ENCODE data around the gene P4HB.

P4HB gene

DNA sequence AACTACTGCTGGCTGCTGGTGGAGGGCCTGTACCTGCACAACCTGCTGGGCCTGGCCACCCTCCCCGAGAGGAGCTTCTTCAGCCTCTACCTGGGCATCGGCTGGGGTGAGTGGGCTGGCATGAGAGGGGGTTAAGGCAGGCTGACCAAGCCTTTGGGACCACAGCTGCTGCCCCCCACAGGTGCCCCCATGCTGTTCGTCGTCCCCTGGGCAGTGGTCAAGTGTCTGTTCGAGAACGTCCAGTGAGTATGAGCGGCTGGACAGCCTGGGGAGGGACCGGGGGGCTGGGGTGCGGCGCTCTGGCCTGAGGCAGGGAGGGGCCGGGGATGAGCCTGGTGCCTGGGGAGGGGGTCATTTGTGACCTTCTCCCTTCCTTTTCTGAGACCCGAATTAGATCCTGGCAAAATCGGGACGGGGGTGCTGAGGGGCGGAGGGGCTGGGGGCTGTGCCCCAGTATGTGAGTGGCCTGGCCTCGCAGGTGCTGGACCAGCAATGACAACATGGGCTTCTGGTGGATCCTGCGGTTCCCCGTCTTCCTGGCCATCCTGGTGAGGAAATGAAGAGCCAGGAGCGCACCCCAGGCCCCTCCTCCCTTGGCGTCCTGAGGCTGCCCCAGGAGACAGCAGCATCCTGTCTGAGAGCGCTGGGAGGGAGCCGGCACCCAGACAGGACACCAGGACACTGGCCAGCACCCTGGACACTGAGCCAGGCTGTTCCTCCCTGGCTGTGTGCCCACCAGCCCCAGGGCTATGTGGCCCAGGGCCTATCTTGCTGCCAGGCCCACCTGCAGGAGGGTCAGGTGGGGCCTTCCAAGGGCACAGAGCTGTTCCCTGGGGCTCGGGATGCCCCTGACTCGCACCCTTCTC is 48.4 kb downstream of the P4HB start:
- no peak for DNase-seq (ENCODE audit: low read depth in 2 of 2)

DNA sequence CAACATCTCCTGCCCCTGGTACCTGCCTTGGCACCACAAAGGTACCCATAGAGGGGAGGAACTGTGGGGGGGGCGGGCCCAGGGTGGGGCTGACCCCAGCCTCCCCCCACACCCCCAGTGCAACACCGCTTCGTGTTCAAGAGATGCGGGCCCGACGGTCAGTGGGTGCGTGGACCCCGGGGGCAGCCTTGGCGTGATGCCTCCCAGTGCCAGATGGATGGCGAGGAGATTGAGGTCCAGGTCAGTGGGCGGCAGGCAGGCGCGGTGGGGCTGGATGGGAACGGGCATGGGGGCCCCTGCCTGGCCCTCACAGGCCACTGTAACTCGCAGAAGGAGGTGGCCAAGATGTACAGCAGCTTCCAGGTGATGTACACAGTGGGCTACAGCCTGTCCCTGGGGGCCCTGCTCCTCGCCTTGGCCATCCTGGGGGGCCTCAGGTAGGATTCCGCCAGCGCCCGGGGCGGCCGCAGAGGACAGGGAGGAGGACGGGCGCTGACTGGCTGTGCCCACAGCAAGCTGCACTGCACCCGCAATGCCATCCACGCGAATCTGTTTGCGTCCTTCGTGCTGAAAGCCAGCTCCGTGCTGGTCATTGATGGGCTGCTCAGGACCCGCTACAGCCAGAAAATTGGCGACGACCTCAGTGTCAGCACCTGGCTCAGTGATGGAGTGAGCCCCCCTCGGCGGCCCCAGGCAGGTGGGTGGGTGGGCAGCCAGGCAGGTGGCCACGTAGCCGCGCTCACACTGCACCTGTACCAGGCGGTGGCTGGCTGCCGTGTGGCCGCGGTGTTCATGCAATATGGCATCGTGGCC is 49.2 kb downstream of the P4HB start:
- no peak for DNase-seq (ENCODE audit: low read depth in 2 of 2)

DNA sequence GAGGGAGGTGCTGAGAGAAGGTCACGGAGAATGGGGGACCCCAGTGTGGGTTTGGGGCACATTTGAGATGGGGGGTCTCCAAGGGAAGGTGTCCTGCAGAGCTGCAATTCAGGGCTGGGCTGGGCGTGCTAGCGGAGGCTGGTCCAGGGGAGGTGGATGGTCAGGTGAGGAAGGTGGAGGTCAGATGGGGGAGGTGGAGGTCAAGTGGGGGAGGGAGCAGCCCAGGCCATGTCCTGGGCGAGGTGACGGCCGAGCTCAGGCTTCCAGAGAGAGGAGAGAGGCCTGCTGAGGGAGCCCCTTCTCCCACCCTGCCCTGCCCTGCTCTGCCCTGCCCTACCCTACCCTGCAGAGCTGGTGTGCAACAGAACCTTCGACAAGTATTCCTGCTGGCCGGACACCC is 49.9 kb downstream of the P4HB start:
- DNase-seq (ENCODE audit: low read depth in 2 of 2), result no peak

DNA sequence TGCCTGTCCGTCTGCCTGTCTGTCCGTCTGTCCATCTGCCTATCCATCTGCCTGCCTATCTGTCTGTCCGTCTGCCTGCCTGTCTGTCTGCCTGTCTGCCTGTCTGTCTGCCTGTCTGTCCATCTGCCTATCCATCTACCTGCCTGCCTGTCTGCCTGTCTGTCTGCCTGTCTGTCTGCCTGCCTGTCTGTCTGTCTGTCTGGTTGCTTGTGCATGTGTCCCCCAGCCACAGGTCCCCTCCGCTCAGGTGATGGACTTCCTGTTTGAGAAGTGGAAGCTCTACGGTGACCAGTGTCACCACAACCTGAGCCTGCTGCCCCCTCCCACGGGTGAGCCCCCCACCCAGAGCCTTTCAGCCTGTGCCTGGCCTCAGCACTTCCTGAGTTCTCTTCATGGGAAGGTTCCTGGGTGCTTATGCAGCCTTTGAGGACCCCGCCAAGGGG is 50.8 kb downstream of the P4HB start:
- no peak for DNase-seq (ENCODE audit: low read depth in 2 of 2)

DNA sequence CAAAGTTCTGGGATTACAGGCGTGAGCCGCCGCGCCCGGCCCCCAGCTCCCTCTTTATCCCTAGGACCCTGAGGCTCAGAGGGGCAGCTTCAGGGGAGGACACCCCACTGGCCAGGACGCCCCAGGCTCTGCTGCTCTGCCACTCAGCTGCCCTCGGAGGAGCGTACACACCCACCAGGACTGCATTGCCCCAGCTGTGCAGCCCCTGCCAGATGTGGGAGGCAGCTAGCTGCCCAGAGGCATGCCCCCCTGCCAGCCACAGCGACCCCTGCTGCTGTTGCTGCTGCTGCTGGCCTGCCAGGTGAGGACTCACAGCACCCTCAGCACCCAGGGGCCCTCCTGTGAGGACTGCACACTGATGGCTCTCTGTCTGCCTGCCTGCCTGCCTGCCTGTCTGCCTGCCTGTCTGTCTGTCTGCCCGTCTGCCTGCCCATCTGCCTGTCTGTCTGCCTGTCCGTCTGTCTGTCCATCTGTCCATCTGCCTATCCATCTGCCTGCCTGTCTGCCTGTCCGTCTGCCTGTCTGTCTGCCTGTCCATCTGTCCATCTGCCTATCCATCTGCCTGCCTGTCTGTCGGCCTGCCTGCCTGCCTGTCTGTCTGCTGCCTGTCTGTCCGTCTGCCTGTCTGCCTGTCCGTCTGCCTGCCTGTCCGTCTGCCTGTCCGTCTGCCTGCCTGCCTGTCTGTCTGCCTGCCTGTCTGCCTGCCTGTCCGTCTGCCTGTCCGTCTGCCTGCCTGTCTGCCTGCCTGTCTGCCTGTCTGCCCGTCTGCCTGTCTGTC is 51.4 kb downstream of the P4HB start:
- no peak for DNase-seq (ENCODE audit: low read depth in 2 of 2)

DNA sequence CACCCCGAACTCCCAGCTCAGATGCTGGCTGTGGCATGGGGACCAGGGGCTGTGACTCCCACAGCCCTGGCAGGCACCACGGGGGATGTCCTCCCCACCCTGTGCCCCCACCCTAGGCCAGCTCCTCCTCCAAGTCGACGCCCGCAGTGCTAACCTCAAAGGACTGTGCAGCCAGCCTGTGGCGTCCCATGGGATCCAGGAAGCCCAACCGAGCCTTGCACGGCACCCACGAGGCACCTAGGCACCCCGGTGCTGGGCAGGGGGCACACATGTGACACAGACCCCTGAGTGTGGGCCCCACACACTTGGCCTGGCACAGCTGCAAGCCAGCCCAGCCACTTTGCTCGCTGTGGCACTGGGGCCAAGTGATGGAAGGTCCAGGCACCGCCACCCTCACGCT is 52.5 kb downstream of the P4HB start:
- no peak for DNase-seq (ENCODE audit: low read depth in 2 of 2)

DNA sequence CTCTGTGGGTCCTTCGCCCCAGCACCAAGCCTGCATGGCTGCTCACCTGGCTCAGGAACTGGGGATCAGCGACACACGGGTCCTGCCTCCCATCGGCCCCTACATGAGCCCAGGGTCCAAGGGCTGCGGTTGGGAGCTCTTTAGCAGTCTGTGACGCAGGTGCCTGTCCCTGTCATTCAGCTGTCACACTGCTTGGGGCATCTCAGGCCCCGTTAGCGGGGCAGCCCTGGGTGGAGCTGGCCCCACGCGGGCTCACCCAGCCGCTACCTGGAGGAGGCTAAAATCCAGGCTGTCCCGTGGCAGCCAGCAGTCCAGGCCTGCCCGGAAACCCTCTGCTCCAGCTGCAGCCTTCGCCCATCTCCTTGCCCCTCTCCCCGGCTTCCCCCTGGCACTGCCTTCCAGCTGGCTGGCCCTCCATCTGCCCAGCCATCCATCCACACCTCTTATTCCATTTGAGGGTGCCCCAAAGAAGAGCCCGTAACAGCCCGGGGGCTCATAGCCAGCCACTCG is 53.1 kb downstream of the P4HB start:
- DNase-seq (ENCODE audit: low read depth in 2 of 2), result no peak

DNA sequence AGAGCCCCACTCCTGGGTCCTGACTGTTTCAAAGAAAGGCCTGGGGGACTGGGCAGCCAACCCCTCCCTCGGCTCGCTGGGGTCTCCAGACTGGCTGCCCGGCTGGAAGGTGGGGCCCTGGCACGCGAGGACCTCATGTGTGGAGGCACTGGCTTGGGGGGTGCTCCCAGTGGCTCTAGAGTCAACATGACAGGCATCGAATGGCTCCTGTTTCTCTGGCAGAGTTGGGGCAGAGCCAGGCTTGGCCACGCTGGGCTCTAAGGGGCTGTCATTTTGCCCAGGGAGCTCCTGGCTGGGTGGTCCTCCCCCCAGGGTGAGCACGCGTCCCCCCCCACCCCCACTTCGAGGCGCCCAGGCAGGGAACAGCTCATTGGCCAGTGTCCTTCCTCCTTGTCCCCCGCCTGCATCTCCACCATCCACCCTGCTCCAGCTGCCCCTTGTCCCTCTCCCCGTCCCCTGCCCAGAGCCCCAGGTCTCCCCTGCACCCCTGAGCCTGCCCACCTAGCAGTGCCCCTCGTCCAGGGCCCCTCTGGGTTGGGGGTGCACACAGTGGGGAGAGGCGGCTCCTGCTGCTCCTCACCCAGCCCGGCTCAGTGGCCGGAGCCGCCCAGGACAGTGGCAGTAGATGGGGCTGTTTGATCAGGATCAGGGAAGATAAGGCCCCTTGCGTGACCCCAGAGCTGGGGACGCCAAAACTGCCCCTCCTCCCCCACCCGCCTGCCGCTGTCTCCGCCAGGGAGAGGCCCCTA is 53.7 kb downstream of the P4HB start:
- no peak for DNase-seq (ENCODE audit: low read depth in 2 of 2)

DNA sequence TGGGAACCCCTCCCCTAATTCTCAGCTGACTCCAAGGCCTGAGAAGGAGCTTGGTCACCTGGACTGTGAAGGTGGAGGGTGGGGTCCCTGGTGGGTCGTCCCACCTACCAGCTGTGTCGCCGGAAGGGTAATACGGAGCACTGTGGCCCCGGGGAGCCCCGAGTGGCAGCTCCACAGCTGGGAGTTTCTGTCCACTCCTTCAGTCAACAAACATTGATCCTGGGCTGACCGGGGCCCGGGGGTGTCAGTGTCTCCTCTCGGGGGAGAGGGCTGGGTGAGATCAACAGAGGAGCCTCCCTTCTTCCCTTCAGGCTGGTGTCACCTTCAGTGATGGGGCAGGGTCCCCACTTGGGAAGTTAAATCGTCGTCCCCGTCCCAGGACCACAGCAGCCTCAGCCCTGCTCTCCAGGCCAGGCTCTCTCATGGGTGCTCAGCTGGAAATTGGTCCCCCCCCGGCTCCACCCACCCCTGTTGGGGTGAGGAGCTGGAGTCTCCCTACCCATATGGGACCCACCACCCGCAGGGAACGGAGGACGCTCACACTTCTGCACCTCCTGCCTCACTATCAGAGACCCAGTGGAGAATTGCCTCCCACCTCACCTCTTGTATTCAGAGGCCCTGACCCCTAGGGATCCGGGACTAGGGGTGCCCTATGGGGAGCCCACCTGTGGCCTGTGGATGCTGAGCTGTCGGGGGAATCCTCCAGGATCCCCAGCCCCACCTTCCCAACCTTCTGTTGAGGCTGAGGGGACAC is 54.5 kb downstream of the P4HB start:
- no peak for DNase-seq (ENCODE audit: low read depth in 2 of 2)

DNA sequence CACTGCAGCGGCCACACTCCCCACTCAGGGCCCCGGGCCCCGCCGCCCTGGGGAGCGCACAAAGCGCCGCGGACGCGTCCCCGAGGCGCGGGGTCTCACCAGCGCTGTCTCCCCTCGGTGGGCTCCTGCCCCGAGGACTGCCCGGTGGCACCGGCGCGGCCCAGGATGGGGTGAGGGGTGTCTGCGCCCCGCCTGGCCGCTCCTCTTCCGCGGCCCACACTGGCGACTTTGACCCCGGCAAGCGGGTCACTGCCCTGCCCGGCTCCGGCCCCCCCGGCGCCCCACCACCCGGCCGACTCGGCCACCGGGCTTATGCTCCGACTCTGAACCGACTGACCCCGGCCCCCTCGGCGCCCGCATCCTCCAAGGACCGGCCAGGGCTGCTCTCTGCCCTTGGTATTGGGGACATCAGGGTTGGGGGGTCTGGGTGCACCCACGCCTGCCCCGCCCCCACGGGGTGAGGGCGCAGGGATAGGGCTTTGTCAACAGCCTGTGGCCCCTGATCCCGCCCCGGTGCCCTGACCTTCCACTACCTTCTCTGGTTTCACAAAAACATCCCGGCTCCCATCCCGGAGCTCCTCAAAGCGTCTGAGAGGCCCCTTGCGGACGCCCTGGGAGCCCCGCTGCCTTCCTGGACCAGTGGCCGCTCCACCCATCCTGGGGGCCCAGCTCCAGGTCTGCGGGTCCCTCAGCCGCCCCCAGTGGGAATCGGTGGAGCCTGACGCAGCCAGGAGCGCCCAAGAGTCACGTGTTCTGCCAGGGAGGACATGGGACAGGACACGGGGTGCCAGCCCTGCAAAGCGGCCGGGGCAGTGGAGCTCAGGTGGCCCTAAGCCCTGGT is 55.6 kb downstream of the P4HB start:
- no peak for DNase-seq (ENCODE audit: low read depth in 2 of 2)

DNA sequence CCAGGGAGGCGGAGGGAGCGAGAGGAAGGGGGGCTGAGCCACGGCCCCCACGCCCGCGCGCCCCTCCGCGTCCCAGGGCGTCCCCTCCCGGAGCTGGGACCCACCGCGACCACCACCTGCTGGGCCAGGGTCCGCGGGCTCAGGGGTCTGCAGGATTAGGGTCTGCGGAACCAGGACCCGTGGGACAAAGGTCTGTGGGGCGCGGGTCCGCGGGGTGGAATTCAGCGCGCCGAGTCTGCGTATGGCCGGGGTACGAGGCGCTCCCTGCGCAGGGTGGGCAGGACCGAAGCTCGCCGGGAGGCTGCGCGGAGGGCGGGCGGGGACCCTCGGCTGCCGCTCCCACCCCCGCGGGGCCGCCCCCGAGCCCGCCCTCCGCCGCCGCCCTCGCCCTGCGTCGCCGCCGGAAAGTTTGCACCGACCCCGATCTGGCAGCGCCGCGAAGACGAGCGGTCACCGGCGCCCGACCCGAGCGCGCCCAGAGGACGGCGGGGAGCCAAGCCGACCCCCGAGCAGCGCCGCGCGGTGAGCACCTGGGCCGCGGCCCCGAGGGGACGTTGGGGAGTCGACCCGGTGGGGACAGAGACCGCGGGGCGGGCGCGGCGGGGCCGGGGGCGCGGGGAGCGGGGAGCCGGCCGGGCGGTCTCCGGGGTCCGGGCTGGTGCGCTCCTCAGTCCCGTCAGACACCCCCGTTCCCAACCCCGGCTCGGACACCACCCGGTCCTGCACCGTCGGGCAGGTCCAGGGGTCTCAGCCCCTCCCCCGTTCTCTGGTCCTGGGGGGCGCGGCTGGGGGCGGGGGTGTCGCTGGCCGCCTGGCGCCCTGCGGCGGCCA is 56.4 kb downstream of the P4HB start, which contains the start of gene GCGR:
TSS of gene GCGR (plus strand) at position 423 of the 831 bp plus-strand sequence. CDS start 4,869 bp downstream, outside the sequence.
- DNase-seq (ENCODE audit: low read depth in 2 of 2), result no peak

DNA sequence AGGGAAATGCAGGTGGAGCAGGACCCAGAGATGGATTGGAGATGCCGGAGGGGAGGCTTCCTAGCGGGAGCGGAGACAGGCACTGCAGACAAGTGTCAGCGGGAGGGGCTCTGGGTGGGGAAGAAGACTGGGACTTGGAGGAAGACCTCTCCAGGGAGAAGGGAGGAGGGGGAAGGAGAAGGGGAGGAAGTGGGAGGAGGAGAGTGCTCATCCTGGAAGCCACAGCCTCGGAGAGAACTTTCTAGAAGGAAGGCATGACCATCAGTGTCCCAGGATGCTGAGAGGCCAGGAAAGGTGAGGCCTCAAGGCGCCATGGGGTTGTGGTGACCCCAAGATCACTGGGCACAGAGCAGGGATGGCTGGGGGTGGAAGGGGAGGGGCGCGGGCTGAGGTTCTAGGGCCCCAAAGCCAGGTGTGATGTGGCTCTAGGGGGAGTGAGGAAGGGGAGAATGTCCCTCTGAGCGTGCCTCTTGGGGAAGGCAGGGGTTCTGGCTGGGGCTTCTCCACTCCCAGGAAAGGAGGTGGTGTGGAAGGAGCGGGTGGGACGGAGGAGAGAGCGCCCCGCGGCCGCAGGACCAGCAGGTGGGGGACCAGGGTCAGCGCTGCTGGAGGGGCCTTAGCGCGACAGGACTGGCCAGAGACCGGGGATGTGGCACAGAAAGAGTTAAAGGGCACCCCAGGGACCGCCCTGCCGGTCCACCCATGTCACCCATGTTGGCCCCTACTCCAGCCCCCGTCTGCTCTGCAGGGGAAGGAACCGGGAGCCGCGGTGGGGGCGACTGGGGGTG is 57.3 kb downstream of the P4HB start:
- no peak for DNase-seq (ENCODE audit: low read depth in 2 of 2)

DNA sequence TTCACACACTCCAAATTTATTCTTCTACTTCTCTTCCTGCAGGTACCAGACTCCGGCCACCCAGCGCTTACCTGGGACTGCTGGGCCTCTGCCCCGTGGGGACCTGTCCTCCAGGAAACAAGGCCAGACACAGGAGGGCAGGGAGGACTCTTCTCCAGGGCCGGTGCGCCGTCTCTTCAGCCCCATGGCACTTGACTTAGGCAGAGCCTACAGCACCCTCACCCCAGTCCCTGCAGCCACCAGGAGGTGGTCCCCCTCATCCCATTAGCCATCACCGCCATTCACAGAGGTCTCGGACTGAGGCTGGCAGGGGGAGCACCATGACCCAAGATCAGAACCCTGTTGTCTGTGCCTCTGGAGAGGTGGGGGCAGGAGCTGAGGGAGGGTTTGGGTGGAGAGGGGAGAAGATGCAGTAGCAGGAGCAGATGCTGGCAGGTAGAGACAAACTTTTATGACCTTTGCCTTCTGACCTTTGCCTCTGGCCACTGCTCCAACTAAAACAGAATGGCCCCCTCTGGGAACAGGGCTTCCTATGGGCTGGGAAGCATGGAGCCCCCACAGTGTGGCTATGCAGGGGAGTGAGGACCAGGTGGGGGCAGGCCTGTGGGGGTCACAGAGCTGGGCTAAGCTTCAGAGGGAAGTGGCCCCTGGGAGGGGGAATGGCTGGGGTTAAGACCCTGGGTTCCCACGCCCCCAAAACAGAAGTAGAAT is 58.1 kb downstream of the P4HB start:
- no peak for DNase-seq (ENCODE audit: low read depth in 2 of 2)

DNA sequence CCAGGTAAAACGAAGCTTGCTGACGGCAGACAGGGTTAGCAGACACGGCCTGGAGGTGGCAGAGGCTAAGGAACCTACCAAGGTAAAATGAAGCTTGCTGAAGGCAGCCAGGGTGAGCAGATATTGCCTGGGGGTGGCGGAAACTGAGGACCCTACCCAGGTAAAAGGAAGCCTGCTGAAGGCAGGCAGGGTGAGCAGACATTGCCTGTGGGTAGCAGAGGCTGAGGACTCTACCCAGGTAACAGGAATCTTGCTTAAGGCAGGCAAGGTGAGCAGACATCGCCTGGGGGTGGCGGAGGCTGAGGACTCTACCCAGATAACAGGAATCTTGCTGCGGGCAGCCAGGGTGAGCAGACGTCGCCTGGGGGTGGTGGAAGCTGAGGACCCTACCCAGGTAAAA is 59.0 kb downstream of the P4HB start:
- no peak for DNase-seq (ENCODE audit: low read depth in 2 of 2)

DNA sequence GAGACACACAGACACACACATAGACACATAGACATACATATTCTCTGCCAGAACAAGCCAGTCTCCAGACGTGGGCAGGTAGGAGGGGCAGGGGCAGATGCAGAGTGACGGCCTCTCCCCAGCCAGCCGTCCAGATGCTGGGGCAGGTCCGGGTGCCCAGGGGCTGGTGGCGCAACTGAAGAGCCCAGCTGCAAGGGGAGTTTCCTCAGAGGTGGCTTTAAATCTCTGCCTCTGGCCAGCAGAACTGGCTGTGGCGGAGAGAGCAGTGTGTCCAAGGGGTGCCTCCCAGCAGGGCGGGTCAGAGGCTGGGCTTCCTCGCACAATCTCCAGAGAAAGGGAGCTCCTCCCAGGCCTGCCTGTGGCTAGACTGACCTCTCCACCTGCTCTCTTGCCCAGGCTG is 65.8 kb downstream of the P4HB start:
- no peak for DNase-seq (ENCODE audit: low read depth in 2 of 2)

DNA sequence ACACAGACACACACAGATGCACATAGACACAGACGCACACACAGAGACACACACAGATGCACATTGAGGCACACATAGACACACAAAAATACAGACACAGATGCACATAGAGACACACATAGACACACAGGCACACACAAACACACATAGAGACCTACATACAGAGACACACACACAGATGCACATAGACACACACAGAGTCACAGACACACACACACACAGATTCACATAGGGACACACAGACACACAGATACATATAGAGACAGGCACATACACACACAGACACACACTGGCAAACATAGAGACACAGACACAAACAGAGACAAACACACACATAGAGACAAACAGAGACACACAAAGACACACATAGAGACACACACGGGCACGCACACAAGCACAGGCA is 66.3 kb downstream of the P4HB start:
- DNase-seq (ENCODE audit: low read depth in 2 of 2), result no peak

Measured in activated CD4-positive, alpha-beta T cell treated with anti-CD3 and anti-CD28 coated beads for 24 hours (primary cell).